Astrocyte of the spinal cord (primary cell): ENCODE results near the gene WNK2.

Source experiments
- DNase-seq: peaks from one replicate; pipeline ENCODE4 v3.0.0; 2011; ENCODE audit warnings: low read depth, low spot score
- H3K4me3 ChIP-seq: 2 replicates; pipeline ENCODE4 v1.5.1; 2011; ENCODE audit warnings: low read depth, mild to moderate bottlenecking, low read length, moderate library complexity
- in situ Hi-C: cut with HindIII; loops from 2 replicates; pipeline ENCODE4 v1.10.0; 2017; ENCODE audit warnings: low sequenced_read_pairs
- TF ChIP-seq, protein P1 (sequence below): IDR thresholded peaks from 2 replicates; pipeline ENCODE4 v1.5.1; 2012; ENCODE audit warnings: low read depth, mild to moderate bottlenecking, low read length, inconsistent platforms

WNK2 gene

DNA sequence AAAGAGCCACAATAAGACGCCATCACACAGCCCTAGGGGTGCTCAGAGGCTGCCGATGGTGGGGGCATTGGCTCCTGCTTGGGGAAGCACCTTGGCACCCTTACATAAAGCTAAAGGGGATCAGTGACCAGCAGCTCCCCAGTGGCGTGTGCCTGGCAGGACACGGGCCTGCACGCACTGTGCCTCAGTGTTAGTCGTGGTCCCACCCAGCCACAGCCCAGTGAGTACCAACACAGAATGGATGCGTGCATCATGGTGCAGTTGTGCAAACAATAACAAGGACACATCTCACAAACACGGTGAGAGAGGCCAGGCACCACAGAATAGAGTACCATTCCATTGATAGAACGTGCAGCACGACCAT, 103.2 kb downstream of the WNK2 start:
- in situ Hi-C loops = no loop called here
- H3K4me3 ChIP-seq = no peak overlapping the region
- TF ChIP-seq, protein P1, sequence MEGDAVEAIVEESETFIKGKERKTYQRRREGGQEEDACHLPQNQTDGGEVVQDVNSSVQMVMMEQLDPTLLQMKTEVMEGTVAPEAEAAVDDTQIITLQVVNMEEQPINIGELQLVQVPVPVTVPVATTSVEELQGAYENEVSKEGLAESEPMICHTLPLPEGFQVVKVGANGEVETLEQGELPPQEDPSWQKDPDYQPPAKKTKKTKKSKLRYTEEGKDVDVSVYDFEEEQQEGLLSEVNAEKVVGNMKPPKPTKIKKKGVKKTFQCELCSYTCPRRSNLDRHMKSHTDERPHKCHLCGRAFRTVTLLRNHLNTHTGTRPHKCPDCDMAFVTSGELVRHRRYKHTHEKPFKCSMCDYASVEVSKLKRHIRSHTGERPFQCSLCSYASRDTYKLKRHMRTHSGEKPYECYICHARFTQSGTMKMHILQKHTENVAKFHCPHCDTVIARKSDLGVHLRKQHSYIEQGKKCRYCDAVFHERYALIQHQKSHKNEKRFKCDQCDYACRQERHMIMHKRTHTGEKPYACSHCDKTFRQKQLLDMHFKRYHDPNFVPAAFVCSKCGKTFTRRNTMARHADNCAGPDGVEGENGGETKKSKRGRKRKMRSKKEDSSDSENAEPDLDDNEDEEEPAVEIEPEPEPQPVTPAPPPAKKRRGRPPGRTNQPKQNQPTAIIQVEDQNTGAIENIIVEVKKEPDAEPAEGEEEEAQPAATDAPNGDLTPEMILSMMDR = no peak
- no peak for DNase-seq

DNA sequence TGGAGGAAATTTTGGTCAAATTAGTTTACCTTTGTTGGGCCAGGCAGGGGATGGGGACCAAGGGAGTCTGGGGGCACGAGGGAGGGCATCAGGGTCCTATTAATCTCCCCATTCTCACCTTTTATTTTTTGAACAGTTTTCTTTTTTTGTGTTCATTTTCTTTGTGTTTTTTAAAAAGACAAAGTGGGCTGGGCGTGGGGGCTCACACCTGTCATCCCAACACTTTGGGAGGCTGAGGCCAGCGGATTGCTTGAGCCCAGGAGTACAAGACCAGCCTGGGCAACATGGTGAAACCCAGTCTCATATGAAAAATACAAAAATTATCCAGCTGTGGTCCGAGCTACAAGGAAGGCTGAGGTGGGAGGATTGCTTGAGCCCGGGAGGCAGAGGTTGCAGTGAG, 103.7 kb downstream of the WNK2 start:
- no peak for DNase-seq
- no peak overlapping the region for H3K4me3 ChIP-seq
- in situ Hi-C loops = no loop called here
- TF ChIP-seq, protein P1 = no peak

DNA sequence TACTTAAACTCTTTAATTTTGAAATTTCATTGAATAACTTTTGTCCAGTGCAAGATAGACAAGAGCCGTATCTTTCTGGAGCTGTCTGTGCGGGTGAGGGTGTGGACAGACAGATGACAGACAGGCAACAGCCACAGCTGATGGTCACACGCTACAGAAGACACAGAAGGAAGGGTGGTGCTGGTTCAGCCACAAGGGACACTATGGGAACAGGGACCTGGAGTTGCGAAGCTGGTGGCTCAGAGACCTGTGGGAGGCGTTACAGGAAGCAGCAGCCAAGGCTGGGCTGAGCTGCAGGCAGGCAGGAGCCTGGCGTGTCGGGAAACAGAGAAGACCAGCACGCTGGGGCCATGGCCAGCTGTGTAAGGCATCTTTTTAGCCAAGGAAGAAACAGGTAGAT, 104.4 kb downstream of the WNK2 start:
- TF ChIP-seq, protein P1 = no peak

DNA sequence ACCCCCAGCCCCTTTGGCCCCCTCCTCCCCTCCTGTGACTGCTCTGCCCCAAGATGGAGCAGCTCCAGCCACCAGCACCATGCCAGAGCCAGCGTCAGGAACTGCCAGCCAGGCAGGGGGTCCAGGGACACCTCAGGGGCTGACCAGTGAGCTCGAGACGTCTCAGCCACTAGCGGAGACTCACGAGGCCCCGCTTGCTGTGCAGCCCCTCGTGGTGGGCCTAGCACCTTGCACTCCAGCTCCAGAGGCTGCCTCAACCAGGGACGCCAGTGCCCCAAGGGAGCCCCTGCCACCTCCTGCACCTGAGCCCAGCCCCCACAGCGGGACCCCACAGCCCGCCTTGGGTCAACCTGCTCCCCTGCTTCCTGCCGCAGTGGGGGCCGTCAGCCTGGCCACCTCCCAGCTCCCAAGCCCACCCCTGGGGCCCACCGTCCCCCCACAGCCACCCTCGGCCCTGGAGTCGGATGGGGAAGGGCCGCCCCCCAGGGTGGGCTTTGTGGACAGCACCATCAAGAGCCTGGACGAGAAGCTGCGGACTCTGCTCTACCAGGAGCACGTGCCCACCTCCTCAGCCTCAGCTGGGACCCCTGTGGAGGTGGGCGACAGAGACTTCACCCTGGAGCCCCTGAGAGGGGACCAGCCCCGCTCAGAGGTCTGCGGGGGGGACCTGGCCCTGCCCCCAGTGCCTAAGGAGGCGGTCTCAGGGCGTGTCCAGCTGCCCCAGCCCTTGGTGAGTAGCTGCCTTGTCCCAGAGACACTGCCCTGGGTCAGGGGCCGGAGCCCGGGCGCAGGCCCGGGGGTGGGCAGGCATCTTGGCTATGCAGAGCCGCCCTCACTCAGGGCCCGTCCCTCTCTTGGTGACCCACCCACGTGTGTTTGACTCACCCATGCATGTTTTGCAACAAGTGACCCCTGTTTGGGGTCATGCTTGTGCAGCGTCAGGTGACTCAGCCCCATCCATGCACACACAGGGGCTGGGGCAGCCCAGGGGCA, 105.2 kb downstream of the WNK2 start:
- TF ChIP-seq, protein P1 = no peak
- H3K4me3 ChIP-seq = no peak overlapping the region
- in situ Hi-C loops = no loop called here
- no peak for DNase-seq

More for the DNA sequence above, 104.4 kb downstream of the WNK2 start:
- H3K4me3 ChIP-seq = no peak overlapping the region
- no peak for DNase-seq
- in situ Hi-C loops = no loop called here

DNA sequence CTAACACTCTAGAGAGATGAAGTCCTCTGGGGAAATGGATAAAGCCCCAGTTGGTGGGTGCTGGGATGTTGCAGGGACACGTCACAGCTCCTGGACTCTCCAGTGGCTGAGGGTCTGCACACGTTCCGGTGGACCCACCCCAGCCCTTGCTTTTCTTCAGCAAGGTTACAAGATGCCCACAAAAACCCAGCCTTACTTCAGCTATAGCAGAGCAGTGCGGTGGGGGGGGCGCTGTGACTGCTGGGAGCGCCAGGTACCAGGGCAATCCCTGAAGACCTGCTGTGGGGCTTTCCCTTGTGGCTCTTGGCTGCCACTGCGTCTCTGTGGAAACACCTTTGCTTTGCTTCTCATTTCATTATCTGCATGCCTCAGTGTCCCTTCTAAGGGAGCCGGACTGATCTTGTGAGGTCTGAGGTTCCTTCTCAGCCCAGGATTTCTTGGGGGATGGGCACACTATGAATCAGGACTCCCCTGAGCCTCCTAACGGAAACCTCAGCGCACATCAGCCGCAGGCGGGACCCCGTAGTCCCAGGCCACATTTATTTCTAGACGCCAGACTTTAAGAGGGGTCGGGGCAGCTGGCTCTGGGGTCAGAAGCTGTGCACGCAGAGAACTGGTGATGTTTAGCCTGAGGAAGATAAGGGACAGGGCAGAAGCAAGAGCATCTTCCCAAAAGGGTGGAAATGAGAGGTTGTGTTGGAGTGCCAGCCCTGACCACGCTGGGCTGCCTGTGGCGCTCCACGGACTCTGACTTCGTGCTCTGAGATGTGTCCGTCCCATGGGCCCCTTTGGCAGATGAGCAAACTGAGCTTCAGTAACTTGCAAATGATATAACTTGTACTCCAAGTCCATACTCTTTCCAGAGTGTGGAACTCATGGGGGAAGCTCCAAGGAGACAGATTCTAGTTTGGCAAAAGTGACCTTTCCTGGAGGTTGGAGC, 106.8 kb downstream of the WNK2 start:
- no peak for DNase-seq
- in situ Hi-C loops = no loop called here
- H3K4me3 ChIP-seq = no peak overlapping the region
- TF ChIP-seq, protein P1 = no peak

DNA sequence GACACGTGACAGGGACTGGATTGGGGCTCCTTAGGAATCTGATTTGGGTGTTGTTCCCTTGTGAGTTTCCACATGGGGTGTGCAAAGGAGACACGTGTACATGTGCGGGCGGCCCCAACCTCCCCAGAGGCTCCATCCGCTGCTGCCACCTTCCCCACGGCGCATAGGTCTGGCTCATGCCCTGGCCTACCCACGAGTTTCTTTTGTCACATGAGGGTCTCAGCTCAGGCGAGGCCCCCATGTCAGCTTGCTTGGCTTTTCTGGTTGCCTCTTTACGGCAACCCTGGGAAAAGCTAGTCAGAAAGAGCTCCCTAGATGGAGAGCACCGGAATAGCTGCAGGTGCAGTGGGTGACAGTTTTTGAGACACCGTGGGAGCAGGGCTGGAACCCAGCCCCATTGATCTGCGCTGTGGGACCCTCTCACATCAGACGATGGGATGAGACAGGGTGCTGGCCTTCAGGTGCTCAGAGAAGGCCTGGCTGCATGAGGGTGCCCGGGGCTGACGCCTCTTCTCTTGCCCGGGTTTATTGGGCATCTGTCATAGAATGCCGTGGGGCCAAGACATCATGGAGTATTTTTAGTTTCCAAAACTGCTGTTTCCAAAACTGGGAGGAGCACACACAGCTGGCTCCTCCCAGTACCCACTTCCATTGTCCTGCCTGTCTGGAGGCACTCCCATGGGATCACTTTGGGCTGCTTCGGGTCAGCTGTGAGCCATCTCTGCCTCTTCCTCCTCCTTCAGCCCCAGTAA, 107.8 kb downstream of the WNK2 start:
- no peak overlapping the region for H3K4me3 ChIP-seq
- in situ Hi-C loops = no loop called here
- no peak for DNase-seq
- TF ChIP-seq, protein P1 = no peak
